IMR-90 (cell line): ENCODE results near the gene NR1H4. TPM values are rescaled to one million over a fixed set of nuclear protein-coding genes. Genes with fewer than 3 reads are reported as not detected.

ENCODE experiments used
- ATAC-seq: fragments of 200-7000 bp; cut with Tn5 transposase; 2 replicates; pipeline ENCODE4 v1.9.1; 2020; ENCODE audit warnings: low read depth, mild to moderate bottlenecking, moderate library complexity
- BruUV-seq: library from RNA; stranded (reverse); fragments of 400-500 nt; replicated peaks from 2 replicates; lab custom pipeline; 2021; lab: Mats Ljungman, UMichigan
- CTCF ChIA-PET: fragments of 300-600 bp; formaldehyde crosslinking; extraction: SDS; loops from one replicate; lab custom pipeline; 2021; ENCODE audit warnings: antibody characterized with exemption; lab: Yijun Ruan, JAX
- POLR2A ChIA-PET: fragments of 300-600 bp; sonication (Branson Sonifier 250); formaldehyde crosslinking; loops from one replicate; lab custom pipeline; 2022; ENCODE audit warnings: antibody characterized with exemption; ENCODE audit not compliant: unreplicated experiment; lab: Charles Lee
- DNase-seq: peaks from one replicate; pipeline ENCODE4 v3.0.0; 2013
- H2AFZ ChIP-seq: replicated peaks from 2 replicates; pipeline ENCODE3; 2013; ENCODE audit warnings: low read length, mild to moderate bottlenecking; ENCODE audit not compliant: poor library complexity
- H2AK5ac ChIP-seq: 2 replicates; pipeline ENCODE4 v1.6.1; 2013; ENCODE audit warnings: low read depth, low read length, inconsistent platforms
- H2AK9ac ChIP-seq: replicated peaks from 2 replicates; pipeline ENCODE3; 2013; ENCODE audit warnings: mild to moderate bottlenecking, low read depth, low read length, moderate library complexity; ENCODE audit not compliant: poor library complexity
- H2BK120ac ChIP-seq: 2 replicates; pipeline ENCODE4 v1.6.1; 2013; ENCODE audit warnings: low read depth, low read length, inconsistent platforms
- H2BK15ac ChIP-seq: 3 replicates; pipeline ENCODE4 v1.6.1; 2013; ENCODE audit warnings: low read depth, low read length, inconsistent platforms
- H2BK20ac ChIP-seq: 2 replicates; pipeline ENCODE4 v1.6.1; 2013; ENCODE audit warnings: low read depth, mild to moderate bottlenecking, inconsistent platforms, low read length, moderate library complexity
- H2BK5ac ChIP-seq: 2 replicates; pipeline ENCODE4 v1.6.1; 2013; ENCODE audit warnings: mild to moderate bottlenecking, low read depth, low read length, inconsistent platforms; ENCODE audit not compliant: poor library complexity, severe bottlenecking
- H3K14ac ChIP-seq: replicated peaks from 2 replicates; pipeline ENCODE4 v1.6.1; 2013; ENCODE audit warnings: low read depth, low read length, inconsistent platforms
- H3K18ac ChIP-seq: 2 replicates; pipeline ENCODE4 v1.6.1; 2013; ENCODE audit warnings: low read depth, low read length, control low read depth
- H3K23ac ChIP-seq: 2 replicates; pipeline ENCODE4 v1.6.1; 2013; ENCODE audit warnings: low read depth, low read length, inconsistent platforms
- H3K27ac ChIP-seq: 2 replicates; pipeline ENCODE4 v1.5.1; 2013; ENCODE audit warnings: mild to moderate bottlenecking, control low read depth, low read length; ENCODE audit not compliant: insufficient read depth
- H3K27me3 ChIP-seq: 2 replicates; pipeline ENCODE4 v1.6.1; 2013; ENCODE audit warnings: low read length; ENCODE audit not compliant: control insufficient read depth, insufficient read depth
- H3K36me3 ChIP-seq: 2 replicates; pipeline ENCODE4 v1.6.1; 2013; ENCODE audit warnings: low read length, mixed read lengths; ENCODE audit not compliant: control insufficient read depth, insufficient read depth
- H3K4ac ChIP-seq: 2 replicates; pipeline ENCODE4 v1.6.1; 2013; ENCODE audit warnings: low read depth, low read length, inconsistent platforms
- H3K4me1 ChIP-seq: 2 replicates; pipeline ENCODE4 v1.6.1; 2013; ENCODE audit warnings: low read length, mixed read lengths; ENCODE audit not compliant: control insufficient read depth, insufficient read depth
- H3K4me2 ChIP-seq: 2 replicates; pipeline ENCODE4 v1.6.1; 2013; ENCODE audit warnings: low read depth, mild to moderate bottlenecking, control low read depth, low read length, moderate library complexity
- H3K4me3 ChIP-seq: 2 replicates; pipeline ENCODE4 v1.5.1; 2013; ENCODE audit warnings: low read depth, mild to moderate bottlenecking, control low read depth, low read length, moderate library complexity; ENCODE audit not compliant: insufficient read depth
- H3K56ac ChIP-seq: 2 replicates; pipeline ENCODE4 v1.6.1; 2013; ENCODE audit warnings: low read length, inconsistent platforms; ENCODE audit not compliant: insufficient read depth; ENCODE audit errors: extremely low read depth
- H3K79me1 ChIP-seq, 2 experiments: 2 replicates each; pipeline ENCODE4 v1.6.1; 2013; ENCODE audit warnings: low read length in 2 of 2, inconsistent platforms in 1 of 2, low read depth in 1 of 2
- H3K9ac ChIP-seq: 2 replicates; pipeline ENCODE4 v1.6.1; 2013; ENCODE audit warnings: low read depth, low read length, control low read depth
- H3K9me1 ChIP-seq: 2 replicates; pipeline ENCODE4 v1.6.1; 2013; ENCODE audit warnings: low read length, inconsistent platforms; ENCODE audit not compliant: insufficient read depth
- H3K9me3 ChIP-seq: 2 replicates; pipeline ENCODE4 v1.6.1; 2013; ENCODE audit warnings: low read length; ENCODE audit not compliant: control insufficient read depth, insufficient read depth
- H4K20me1 ChIP-seq: 2 replicates; pipeline ENCODE4 v1.6.1; 2013; ENCODE audit warnings: low read length, inconsistent platforms; ENCODE audit not compliant: insufficient read depth
- H4K5ac ChIP-seq: 2 replicates; pipeline ENCODE4 v1.6.1; 2013; ENCODE audit warnings: mild to moderate bottlenecking, low read depth, low read length, control low read depth
- H4K8ac ChIP-seq, 2 experiments: 2 replicates each; pipeline ENCODE4 v1.6.1; 2013; ENCODE audit warnings: low read depth in 2 of 2, low read length in 2 of 2, control low read depth in 1 of 2, inconsistent platforms in 1 of 2
- H4K91ac ChIP-seq: 2 replicates; pipeline ENCODE4 v1.6.1; 2013; ENCODE audit warnings: low read depth, low read length, inconsistent platforms; ENCODE audit not compliant: insufficient read depth
- RFX5 ChIP-seq: IDR thresholded peaks from 2 replicates; pipeline ENCODE4 v1.8.0; 2012; ENCODE audit warnings: low read depth, mild to moderate bottlenecking, low read length, moderate library complexity
- WGBS, 2 experiments: methylation state at CpG; one replicate each; pipeline versions ENCODE4 v1.1.5 to v1.1.7; 2013; ENCODE audit warnings: missing lambda C conversion rate in 2 of 2; ENCODE audit not compliant: insufficient read length in 1 of 2; ENCODE audit errors: extremely low coverage in 2 of 2; 5-methylcytosine and 5-hydroxymethylcytosine counted together
- dilution Hi-C: fragments of 300-500 bp; cut with HindIII; formaldehyde crosslinking; loops from one replicate; pipeline ENCODE4 v1.14.3; 2018; ENCODE audit warnings: low sequenced_read_pairs; ENCODE audit not compliant: unreplicated experiment
- in situ Hi-C: fragments of 300-500 bp; cut with MboI; formaldehyde crosslinking; loops from 3 replicates; pipeline ENCODE4 v1.14.3; 2019; ENCODE audit warnings: low sequenced_read_pairs, inconsistent platforms, mixed read lengths
- intact Hi-C: fragments of 100-400 bp; cut with micrococcal nuclease; formaldehyde crosslinking; loops from 2 replicates; pipeline ENCODE4 v1.10.0; 2022
- polyA plus RNA-seq, 3 experiments: library from polyadenylated mRNA; depleted of rRNA; stranded (reverse); fragments of >200 nt; gene quantifications; 2 replicates each; pipeline ENCODE4 v1.2.3, GENCODE V29; 2012; ENCODE audit warnings: low replicate concordance in 1 of 3
- total RNA-seq: library from RNA; depleted of rRNA; stranded (reverse); fragments of >200 nt; gene quantifications from 2 replicates; pipeline ENCODE4 v1.2.3, GENCODE V29; 2012

NR1H4 gene
- total and polyA plus RNA-seq, 2 of the 4 experiments (the other 2 are of a cell fraction) = not detected

DNA sequence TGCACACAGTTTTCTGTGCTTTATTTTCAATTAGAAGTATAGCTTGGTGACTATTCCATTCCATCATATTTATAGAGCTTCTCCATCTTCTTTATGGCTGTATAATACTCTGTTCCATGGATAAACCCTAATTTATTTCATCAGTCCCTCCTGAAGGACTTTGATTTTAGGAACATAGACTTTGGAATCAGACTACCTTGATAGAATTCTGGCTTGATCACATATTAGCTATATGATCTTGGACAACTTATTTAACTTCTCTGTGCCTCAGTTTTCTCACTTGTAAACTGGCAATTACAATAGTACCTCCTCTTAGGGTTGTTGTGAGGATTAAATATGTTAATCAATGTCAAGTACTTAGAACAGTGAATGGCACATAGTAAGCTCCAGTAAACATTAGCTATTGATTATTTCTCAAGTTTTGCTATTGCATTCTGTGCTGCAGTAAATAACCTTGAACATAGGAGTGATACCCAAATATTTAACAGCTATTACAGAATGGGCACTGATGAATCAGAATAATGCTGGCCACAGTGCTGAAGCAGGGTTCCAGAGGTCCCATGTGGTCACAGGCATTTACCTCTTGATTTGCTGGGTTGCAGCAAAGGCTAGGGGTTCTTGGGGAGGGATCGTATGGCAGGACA, 12.2 kb upstream of the NR1H4 start:
- no peak overlapping the region for H4K91ac ChIP-seq
- H2BK20ac ChIP-seq = no peak overlapping the region
- whole genome bisulfite sequencing, 2 experiments = no CpG with 5 or more reads among the region's 1 CpG
- no peak overlapping the region for H3K14ac ChIP-seq
- H3K4me3 ChIP-seq = no peak overlapping the region
- in situ Hi-C loops (no loop called here), dilution Hi-C loops (no loop called here), intact Hi-C loops (no loop called here)
- H3K79me1 ChIP-seq = no peaks in the 10 kb centered on the region
- H2AFZ ChIP-seq = no peak overlapping the region
- no peaks in the 10 kb centered on the region for H4K20me1 ChIP-seq
- TF ChIP-seq RFX5 = no peak
- no peak overlapping the region for H2BK5ac ChIP-seq
- no peaks in the 10 kb centered on the region for H3K9me3 ChIP-seq
- ChIA-PET CTCF (no interaction called here), POLR2A (no interaction called here)
- DNase-seq (no peak), ATAC-seq (no peak)
- H3K56ac ChIP-seq = no peak overlapping the region
- H3K36me3 ChIP-seq = no peaks in the 10 kb centered on the region
- H3K9ac ChIP-seq = no peak overlapping the region
- no peak overlapping the region for H3K4me2 ChIP-seq
- no peak overlapping the region for H3K23ac ChIP-seq
- no peak overlapping the region for H3K27ac ChIP-seq
- no peak overlapping the region for H4K5ac ChIP-seq
- H3K4me1 ChIP-seq = no peaks in the 10 kb centered on the region
- no TSS peak for BruUV-seq
- H3K4ac ChIP-seq = no peak overlapping the region
- no peaks in the 10 kb centered on the region for H3K27me3 ChIP-seq
- H4K8ac ChIP-seq = no peak overlapping the region
- H2AK5ac ChIP-seq = no peak overlapping the region
- H2BK120ac ChIP-seq = no peak overlapping the region
- H2AK9ac ChIP-seq = no peak overlapping the region
- H2BK15ac ChIP-seq = no peak overlapping the region
- H3K18ac ChIP-seq = no peak overlapping the region
- no peaks in the 10 kb centered on the region for H3K9me1 ChIP-seq
